ENCODE measurements around the gene EIF2A.
"Not testable (repeated sequence)": the region's sequence is repeated elsewhere in the genome, so short reads cannot be mapped to it uniquely, and the experiment has no call there.

The EIF2A gene

DNA sequence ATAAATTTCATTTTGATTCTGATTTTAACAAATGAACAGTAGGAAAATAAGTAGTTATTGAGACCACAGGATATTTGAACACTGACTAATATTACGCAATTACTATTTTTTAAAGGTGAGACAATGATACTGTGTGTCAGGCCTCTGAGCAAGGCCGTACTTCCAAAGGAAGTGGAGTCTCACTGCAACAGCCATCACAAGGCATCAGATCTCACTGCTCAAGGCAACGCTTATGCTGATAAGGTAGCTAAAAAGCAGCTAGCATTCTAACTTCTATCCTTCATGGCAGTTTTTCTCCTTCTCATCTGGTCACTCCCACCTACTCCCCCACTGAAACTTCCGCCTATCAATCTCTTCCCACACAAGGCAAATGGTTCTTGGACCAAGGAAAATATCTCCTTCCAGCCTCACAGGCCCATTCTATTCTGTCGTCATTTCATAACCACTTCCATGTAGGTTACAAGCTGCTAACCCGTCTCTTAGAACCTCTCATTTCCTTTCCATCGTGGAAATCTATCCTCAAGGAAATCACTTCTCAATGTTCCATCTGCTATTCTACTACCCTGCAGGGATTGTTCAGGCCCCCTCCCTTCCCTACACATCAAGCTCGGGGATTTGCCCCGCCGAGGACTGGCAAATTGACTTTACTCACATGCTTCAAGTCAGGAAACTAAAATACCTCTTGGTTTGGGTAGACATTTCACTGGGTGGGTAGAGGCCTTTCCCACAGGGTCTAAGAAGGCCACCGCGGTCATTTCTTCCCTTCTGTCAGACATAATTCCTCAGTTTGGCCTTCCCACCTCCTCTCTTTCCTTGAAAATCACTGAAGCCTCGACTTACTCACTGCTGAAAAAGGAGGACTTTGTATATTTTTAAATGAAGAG lies 54.3 kb downstream of the EIF2A start:
- DNase-seq (ENCODE audit: low read depth, low spot score): not testable (repeated sequence)

- no peak for DNase-seq (ENCODE audit: low read depth, low spot score)
Measured at GRCh38 chr3:150602426-150603152, 56.0 kb downstream of the EIF2A start.

DNA sequence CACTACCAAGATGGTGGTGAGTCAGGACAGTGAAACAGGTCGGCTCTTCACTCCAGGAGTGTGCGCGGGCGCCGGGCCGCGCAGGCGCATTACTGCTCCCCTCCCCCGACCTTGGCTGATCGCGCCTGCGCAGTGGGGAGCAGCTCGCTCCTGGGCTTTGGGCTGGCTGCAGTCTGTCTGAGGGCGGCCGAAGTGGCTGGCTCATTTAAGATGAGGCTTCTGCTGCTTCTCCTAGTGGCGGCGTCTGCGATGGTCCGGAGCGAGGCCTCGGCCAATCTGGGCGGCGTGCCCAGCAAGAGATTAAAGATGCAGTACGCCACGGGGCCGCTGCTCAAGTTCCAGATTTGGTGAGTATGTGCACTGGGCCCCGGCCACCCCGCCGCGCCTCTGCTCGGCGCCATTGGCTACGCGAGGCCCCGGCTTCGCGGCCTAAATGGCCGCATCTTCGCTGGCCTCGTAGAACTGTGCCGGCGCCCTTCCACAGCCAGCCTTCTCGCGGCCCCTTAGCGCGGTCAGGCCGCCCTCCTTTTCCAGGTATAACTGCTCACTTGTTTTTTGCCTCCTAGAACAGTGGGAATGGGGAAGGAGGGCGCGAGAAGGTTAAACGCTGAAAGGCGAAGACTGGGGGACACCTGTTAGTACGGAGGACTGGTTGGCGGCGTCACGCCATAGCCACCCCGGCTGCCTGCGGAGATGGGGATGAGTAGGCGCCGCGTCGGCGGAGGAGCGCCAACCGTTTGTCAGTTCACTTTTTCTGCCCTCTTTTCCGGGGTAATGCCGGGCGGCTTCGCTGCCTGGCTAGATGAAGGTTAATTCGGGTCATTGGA lies 56.8 kb downstream of the EIF2A start, which contains the start of gene SELENOT:
Gene SELENOT, plus strand, starts transcription at position 169 of the 827 bp plus-strand sequence. Its CDS starts 42 bp downstream, at position 211.
- DNase-seq (ENCODE audit: low read depth, low spot score): peak; percentile 94

- no peak for DNase-seq (ENCODE audit: low read depth, low spot score)
Measured at GRCh38 chr3:150603980-150604319, 57.4 kb downstream of the EIF2A start.

- no peak for DNase-seq (ENCODE audit: low read depth, low spot score)
Measured at GRCh38 chr3:150605998-150606641, 59.5 kb downstream of the EIF2A start.

- DNase-seq (ENCODE audit: low read depth, low spot score): no peak
Measured at GRCh38 chr3:150607267-150608065, 60.9 kb downstream of the EIF2A start.

DNA sequence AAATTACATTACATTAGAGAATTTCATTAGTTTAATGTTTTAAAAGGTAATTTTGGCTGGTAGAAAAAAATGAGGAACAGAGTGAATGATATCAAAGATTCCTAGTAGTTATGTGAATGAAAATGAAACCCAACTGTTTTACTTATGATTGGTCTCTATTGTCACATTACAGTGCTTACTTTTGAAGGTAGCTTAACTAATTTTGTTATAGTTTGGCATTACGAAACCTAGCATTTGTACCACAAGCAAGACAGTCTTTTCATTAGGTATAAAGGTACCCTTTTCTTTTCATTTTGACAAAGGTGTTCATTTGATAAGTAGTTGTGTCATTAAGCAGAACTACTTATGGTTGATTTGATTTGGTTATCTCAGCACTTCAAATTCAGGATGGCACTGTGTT lies 63.4 kb downstream of the EIF2A start:
- DNase-seq (ENCODE audit: low read depth, low spot score): no peak

DNA sequence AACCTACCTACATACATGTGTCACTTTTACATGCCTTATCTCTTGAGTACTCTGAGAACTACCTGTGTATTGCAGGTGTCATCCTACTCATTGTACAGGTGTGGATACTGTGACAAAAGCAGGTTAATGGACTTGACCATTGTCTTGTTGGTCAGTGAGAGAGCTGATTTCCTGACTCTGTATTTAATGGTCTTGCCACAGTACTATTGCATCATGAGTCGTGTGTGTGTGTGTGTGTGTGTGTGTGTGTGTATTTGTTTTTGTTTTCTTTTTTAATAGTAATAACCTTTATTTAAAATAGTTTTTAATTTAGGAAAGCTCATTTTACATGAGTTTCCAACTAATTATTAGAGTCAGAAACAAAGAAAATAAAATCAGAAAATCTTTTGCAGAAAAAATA lies 64.2 kb downstream of the EIF2A start:
- no peak for DNase-seq (ENCODE audit: low read depth, low spot score)

DNA sequence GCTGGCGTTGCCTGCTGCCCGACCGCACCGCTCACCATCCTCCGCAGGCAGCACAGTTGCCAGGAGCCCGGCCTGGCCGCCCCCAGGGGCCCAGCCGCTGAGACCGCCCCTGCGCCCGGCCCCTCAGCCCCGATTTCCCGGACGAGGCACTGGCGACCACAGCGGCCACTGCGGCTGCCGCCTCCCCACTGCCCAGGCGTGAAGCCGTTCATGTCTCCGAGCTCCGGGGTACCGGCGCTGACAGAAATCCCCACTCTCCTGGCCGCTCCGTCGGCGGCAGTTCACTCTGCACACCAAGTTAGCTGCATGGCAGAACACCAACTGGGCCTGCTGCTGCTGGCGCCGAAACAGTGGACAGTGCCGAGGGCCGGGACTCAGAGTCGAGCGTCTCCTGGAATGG lies 65.1 kb downstream of the EIF2A start:
- no peak for DNase-seq (ENCODE audit: low read depth, low spot score)

DNA sequence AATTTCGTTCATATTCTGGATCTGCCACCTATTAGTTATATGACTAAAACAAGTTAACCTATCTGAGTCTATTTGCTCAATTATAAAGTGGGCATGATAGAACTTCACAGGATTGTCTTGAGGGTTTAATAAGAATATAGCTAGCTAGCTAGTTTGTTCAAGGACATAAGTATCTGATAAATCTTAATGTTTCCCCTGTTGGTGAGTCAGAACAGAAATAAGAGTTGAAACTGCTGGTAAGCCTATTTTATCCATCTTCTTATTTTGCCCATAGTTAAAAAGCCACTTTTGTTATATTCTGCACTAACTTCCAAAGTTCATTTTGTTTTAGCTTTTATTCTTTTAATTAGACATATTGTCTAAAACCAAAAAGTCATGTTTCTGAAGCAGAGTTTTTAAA lies 65.9 kb downstream of the EIF2A start:
- no peak for DNase-seq (ENCODE audit: low read depth, low spot score)

- DNase-seq (ENCODE audit: low read depth, low spot score): no peak
Measured at GRCh38 chr3:150613034-150613433, 66.4 kb downstream of the EIF2A start.

DNA sequence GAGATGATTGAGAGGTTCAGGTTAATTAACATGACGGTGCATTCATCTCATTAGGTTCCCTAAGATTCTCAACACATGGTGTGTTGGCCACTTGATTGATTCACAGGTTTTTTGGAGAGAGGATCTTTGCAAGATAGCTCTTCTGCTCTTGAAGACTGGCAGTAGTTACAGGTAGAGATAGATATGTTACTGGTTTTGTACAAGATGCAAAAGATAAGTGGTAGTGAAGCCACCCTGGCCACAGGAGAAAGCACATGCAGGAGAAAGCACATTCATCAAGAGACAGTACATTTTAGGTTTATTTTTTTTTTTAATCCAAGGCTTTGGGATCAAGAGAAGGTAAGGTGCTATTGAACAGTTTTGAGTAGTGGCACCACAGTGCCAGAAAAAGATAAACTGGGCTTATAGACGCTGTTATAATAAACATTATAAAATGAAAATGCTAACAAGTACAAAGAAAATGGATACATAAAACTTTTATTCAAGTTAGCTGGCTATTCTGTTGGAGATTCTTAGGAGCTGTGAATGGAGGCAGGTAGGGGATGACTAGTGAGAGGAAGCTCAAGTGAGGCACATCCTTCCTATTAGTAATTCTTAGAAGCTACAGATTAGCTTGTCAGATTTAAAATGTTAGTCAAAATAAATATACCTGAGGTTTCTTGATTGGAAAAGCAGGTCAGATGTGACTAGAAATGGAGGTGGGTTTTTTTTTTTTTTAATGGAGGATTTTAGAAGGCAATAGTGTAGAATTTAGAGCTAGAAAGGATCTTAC lies 67.3 kb downstream of the EIF2A start:
- no peak for DNase-seq (ENCODE audit: low read depth, low spot score)

GRCh38 chr3:150620002-150620689 lies 73.6 kb downstream of the EIF2A start:
- no peak for DNase-seq (ENCODE audit: low read depth, low spot score)

DNA sequence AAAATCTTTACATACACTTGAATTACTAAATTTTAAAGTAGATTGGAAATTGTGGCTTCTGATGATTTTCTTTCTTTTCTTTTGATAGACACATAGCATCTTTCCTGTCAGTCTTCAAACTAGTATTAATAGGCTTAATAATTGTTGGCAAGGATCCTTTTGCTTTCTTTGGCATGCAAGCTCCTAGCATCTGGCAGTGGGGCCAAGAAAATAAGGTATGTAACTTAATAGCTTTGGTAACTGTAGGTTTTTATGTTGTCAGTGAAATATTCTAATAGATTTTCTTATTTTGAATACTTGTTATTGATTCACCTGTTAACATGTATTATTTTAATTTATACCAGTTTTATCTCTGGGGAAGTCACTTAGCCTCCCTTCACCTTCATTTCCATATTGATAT lies 76.4 kb downstream of the EIF2A start:
- DNase-seq (ENCODE audit: low read depth, low spot score): not testable (repeated sequence)

GRCh38 chr3:150623945-150624344 lies 77.4 kb downstream of the EIF2A start:
- DNase-seq (ENCODE audit: low read depth, low spot score): peak; percentile 10

DNA sequence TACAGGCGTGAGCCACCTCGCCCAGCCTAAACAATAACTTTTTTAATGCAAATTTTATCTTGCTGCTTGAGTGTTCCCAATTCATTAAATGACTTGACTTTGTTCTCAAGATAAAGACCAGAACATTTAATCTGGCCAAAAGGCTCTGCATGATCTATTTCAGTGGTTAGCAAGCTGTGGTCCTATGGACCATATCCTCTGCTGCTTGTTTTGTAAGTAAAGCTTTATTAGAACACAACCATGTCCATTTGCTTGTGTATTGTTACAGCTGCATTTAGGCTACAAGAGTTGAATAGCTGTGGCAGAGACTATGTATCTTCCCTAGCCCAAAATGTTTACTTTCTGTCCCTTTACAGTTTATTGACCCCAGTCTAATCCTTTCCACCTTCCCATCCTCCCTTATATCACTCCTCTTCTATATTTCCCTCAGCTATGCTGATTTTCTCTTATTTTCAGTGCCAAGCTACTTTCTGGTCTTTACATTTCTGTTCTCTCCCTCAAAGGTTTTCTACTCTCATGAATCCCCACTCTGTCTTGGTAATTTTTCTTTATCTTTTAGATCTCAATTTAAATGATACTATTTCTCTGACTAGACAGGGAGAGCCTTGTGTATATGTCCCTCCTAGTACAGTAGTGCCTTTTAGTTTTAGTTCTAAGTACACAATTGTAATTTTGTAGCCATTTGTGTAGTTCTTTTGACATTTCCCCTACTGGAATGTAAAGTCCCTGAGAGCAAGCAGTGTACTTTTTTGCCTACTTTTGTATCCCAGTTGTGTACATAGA lies 79.8 kb downstream of the EIF2A start:
- DNase-seq (ENCODE audit: low read depth, low spot score): no peak

DNA sequence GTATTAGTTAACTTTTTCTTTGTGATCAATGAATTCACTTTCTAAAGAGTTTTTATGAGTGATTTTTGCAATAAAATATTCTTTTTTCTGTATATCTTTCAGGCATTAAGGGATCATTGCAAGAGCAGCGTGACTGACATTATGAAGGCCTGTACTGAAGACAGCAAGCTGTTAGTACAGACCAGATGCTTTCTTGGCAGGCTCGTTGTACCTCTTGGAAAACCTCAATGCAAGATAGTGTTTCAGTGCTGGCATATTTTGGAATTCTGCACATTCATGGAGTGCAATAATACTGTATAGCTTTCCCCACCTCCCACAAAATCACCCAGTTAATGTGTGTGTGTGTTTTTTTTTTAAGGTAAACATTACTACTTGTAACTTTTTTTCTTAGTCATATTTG lies 81.0 kb downstream of the EIF2A start:
- no peak for DNase-seq (ENCODE audit: low read depth, low spot score)

- no peak for DNase-seq (ENCODE audit: low read depth, low spot score)
Measured at GRCh38 chr3:150631515-150632221, 85.1 kb downstream of the EIF2A start.
